Osteocyte (in vitro differentiated cells): ENCODE measurements around the gene EVA1A. TPM values are rescaled to one million over a fixed set of nuclear protein-coding genes. Genes with fewer than 3 reads are reported as not detected.

ENCODE experiments used
- DNase-seq: peaks from one replicate; pipeline ENCODE4 v3.0.0; 2021; ENCODE audit warnings: mixed read lengths; ENCODE audit not compliant: unreplicated experiment; ENCODE audit errors: extremely low spot score
- H3K27ac Mint-ChIP-seq: one replicate; pipeline ENCODE4 v1.8.0; 2021; ENCODE audit warnings: mild to moderate bottlenecking, mixed read lengths; ENCODE audit not compliant: unreplicated experiment
- H3K27me3 Mint-ChIP-seq: one replicate; pipeline ENCODE4 v1.8.0; 2021; ENCODE audit warnings: mixed read lengths; ENCODE audit not compliant: unreplicated experiment
- H3K36me3 Mint-ChIP-seq: one replicate; pipeline ENCODE4 v1.8.0; 2021; ENCODE audit warnings: mixed read lengths; ENCODE audit not compliant: unreplicated experiment
- H3K4me1 Mint-ChIP-seq: one replicate; pipeline ENCODE4 v1.8.0; 2021; ENCODE audit warnings: mixed read lengths; ENCODE audit not compliant: unreplicated experiment
- H3K4me3 Mint-ChIP-seq: one replicate; pipeline ENCODE4 v1.8.0; 2021; ENCODE audit warnings: mild to moderate bottlenecking, moderate library complexity, mixed read lengths; ENCODE audit not compliant: unreplicated experiment
- H3K9me3 Mint-ChIP-seq: one replicate; pipeline ENCODE4 v1.8.0; 2021; ENCODE audit warnings: mixed read lengths; ENCODE audit not compliant: unreplicated experiment
- CTCF ChIP-seq: fragments of 200-600 bp; sonication (generic); IDR thresholded peaks from 2 replicates; pipeline ENCODE4 v1.5.0; 2021; ENCODE audit warnings: antibody characterized with exemption, mild to moderate bottlenecking, moderate library complexity
- total RNA-seq: library from RNA; stranded (reverse); gene quantifications from 2 replicates; pipeline ENCODE4 v1.2.1, GENCODE V29; 2021

Gene EVA1A
- total RNA-seq, 1 donor from 2014 or later, result 33.5 TPM

GRCh38 chr2:75462206-75462605 lies 98.5 kb downstream of the EVA1A start:
- Mint-ChIP-seq H3K4me1 (peaks cover 11% of the 10 kb centered on the region), H3K27ac (no peak overlapping the region), H3K9me3 (no peaks in the 10 kb centered on the region), H3K27me3 (peaks cover 11% of the 10 kb centered on the region), H3K36me3 (no peaks in the 10 kb centered on the region), H3K4me3 (no peak overlapping the region)
- DNase-seq, result no peak
- TF ChIP-seq CTCF, result no peak

DNA sequence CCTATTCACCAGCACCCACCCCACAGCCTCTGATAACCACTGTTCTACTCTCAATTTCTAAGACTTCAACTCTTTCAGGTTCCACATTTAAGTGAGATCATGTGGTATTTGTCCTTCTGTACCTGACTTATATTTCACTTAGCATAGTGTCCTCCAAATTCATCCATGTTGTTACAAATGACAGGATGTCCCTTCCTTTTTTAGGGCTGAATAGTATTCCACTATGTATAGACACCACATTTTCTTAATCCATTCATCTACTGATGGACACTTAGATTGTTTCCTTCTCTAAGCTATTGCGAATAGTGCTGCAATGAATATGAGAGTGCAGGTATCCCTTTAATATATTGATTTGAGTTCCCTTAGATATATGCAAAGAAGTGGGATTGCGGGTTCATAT lies 100.1 kb downstream of the EVA1A start:
- H3K4me1 Mint-ChIP-seq, result peaks cover 7% of the 10 kb centered on the region
- no peak overlapping the region for H3K27ac Mint-ChIP-seq
- H3K36me3 Mint-ChIP-seq, result no peaks in the 10 kb centered on the region
- H3K4me3 Mint-ChIP-seq, result no peak overlapping the region
- no peak for TF ChIP-seq CTCF
- peaks cover 11% of the 10 kb centered on the region for H3K27me3 Mint-ChIP-seq
- no peak for DNase-seq
- no peaks in the 10 kb centered on the region for H3K9me3 Mint-ChIP-seq

DNA sequence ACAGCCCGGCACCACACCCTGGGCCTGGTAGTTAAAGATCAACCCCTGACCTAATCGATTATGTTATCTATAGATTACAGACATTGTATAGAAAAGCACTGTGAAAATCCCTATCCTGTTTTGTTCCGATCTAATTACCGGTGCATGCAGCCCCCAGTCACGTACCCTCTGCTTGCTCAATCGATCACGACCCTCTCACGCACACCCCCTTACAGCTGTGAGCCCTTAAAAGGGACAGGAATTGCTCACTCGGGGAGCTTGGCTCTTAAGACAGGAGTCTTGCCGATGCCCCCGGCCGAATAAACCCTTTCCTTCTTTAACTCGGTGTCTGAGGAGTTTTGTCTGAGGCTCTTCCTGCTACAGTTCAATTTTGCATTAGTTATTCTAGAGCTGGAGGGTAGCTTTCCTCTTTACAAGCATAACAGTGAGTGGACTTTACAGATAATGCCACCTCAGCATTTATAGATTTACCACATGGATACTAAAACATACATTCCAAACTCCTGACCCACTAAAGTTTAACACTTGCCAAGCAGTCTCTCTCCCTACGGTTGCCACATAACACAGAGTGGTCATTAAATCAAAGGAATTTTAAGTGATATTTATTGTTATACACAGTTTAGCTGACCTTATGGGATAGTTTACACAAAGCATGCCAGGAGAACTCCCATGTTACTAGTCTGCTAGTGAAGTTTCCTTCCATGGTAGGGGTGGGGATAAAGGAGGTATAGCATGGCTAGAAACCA lies 101.0 kb downstream of the EVA1A start:
- Mint-ChIP-seq H3K4me3 (no peak overlapping the region), H3K9me3 (no peaks in the 10 kb centered on the region), H3K27me3 (peaks cover 11% of the 10 kb centered on the region), H3K4me1 (peaks cover 6% of the 10 kb centered on the region), H3K27ac (no peak overlapping the region), H3K36me3 (no peaks in the 10 kb centered on the region)
- no peak for TF ChIP-seq CTCF
- no peak for DNase-seq

DNA sequence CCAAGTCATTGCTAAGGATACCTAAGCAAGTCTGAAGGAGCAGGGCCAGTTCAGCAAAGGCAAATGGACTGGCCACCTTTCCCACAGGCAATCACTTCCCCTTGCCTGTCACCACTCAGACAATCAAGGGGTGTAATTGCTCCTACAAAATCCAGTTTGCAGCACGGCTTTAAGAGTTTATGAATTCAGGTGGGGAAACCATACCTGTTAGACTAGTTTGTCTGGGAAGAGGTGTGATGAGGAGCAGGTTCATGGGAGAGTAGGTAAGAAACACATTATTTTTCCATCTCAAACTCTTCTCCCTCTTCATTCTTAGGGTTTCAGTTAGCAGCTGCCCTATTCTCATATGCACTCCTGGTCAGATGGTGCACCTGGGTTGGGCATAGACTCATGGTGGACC lies 102.5 kb downstream of the EVA1A start:
- DNase-seq, result no peak
- H3K36me3 Mint-ChIP-seq, result no peaks in the 10 kb centered on the region
- peaks cover 3% of the 10 kb centered on the region for H3K27me3 Mint-ChIP-seq
- H3K4me1 Mint-ChIP-seq, result peaks cover 5% of the 10 kb centered on the region
- H3K4me3 Mint-ChIP-seq, result no peak overlapping the region
- no peak overlapping the region for H3K27ac Mint-ChIP-seq
- no peak for TF ChIP-seq CTCF
- no peaks in the 10 kb centered on the region for H3K9me3 Mint-ChIP-seq

- no peak overlapping the region for H3K4me3 Mint-ChIP-seq
- DNase-seq, result no peak
- peaks cover 5% of the 10 kb centered on the region for H3K4me1 Mint-ChIP-seq
- H3K27ac Mint-ChIP-seq, result no peak overlapping the region
- peaks cover 3% of the 10 kb centered on the region for H3K27me3 Mint-ChIP-seq
- no peaks in the 10 kb centered on the region for H3K36me3 Mint-ChIP-seq
- no peak for TF ChIP-seq CTCF
- no peaks in the 10 kb centered on the region for H3K9me3 Mint-ChIP-seq
Measured at GRCh38 chr2:75456825-75457224, 103.9 kb downstream of the EVA1A start.
